AG10803 (cell line): ENCODE results near the gene ITPR2.

Experiments used
- DNase-seq: peaks from one replicate; pipeline ENCODE4 v3.0.0; 2010; ENCODE audit warnings: low read depth
- H3K4me3 ChIP-seq: 2 replicates; pipeline ENCODE4 v1.5.1; 2011; ENCODE audit warnings: mild to moderate bottlenecking, low read length, control low read depth
- TF ChIP-seq, protein P1 (sequence below): conservative IDR thresholded peaks from 2 replicates; pipeline ENCODE4 v1.5.1; 2011; ENCODE audit warnings: mild to moderate bottlenecking, low read length, control low read depth, inconsistent platforms

The ITPR2 gene

DNA sequence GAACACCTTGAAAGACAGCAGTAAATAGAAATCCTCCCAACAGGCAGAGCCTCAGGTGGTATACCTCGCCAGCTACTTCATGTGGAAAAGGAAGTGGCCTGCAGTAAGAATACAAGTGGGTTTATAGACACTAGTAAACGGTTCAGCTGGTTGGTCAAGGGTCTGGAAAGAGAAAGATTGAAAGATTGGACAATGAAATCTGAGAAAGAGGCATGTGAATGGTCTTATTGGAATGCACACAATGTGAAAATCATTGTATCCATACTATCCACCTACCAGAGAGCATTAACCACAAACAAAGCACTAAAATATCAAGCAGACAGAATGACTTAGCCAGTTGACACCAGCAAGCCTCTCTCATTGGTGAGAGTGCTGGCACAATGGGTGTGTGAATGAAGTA, 539.4 kb downstream of the ITPR2 start:
- TF ChIP-seq, protein P1, sequence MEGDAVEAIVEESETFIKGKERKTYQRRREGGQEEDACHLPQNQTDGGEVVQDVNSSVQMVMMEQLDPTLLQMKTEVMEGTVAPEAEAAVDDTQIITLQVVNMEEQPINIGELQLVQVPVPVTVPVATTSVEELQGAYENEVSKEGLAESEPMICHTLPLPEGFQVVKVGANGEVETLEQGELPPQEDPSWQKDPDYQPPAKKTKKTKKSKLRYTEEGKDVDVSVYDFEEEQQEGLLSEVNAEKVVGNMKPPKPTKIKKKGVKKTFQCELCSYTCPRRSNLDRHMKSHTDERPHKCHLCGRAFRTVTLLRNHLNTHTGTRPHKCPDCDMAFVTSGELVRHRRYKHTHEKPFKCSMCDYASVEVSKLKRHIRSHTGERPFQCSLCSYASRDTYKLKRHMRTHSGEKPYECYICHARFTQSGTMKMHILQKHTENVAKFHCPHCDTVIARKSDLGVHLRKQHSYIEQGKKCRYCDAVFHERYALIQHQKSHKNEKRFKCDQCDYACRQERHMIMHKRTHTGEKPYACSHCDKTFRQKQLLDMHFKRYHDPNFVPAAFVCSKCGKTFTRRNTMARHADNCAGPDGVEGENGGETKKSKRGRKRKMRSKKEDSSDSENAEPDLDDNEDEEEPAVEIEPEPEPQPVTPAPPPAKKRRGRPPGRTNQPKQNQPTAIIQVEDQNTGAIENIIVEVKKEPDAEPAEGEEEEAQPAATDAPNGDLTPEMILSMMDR, result no peak
- DNase-seq, result no peak
- no peak overlapping the region for H3K4me3 ChIP-seq

DNA sequence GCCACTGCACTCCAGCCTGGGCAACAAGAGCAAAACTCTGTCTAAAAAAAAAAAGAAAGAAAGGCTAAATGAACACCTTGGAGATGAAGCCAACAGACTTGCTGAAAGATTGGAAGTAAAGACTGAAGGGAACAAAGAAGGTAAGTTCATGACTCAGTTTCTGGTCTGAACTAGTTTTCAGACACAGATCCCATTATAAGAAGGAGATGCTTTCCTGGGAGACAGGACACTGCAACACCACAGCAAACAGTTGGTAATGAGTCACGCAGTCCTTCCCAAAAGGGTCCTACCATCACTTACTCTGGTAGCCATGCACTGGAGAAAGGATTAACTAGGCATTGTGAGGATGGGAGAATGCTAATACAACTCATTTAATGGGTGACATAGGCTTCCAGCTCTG, 540.4 kb downstream of the ITPR2 start:
- TF ChIP-seq, protein P1, result no peak
- no peak for DNase-seq

DNA sequence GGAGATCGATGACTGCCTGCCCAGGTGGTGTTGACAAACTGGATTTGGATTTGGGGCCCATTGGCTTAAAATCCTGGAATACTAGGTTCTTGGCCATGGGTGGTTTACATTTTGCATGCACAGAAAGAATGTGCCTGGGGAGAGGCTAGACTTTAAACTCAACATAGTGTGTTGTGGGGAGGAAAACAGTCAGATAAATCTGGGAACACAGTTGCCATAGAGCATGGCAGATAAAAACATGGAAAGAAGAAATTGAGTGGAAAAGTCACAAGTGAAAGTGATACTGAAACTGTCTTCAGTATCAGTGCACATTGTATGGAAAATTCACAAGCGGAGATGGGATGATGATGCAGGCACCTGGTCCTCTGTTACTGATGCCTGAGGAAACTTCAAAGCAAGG, 542.4 kb downstream of the ITPR2 start:
- TF ChIP-seq, protein P1, result no peak
- DNase-seq, result no peak
- no peak overlapping the region for H3K4me3 ChIP-seq

More for the DNA sequence above, 540.4 kb downstream of the ITPR2 start:
- no peak overlapping the region for H3K4me3 ChIP-seq

DNA sequence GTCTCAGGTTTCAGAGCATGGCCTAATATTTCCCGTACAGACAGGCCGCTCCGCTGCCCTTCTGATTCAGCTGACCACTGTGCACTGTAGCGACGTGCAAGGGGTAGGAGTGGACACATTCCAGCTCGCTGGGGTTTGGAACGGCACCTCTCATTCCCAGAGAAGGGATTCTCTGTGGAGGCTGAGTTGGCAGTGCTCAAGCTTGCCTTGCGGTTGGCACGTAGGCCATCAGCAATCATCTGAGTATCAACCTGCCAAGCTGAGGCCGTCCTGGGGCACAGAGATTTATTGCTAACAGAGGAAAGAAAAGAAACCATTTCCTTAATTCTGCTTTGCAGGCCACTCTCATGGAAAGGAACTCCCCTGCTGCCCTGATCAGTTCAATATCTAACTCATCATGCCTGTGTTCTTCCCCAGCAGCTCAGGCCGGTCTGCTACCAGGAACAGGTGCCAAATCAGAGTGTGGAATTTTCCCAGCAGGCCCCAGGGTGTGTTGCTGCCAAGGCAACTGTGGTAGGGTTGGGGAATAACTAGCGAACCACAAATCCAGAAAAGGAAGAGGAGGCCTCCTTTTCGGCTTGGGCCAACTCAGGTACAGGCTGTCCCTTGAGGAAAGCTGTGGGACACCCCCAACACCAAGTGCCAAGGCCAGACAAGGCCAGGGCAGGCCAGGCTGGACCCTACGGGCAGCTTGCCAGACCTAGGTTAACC, 545.2 kb downstream of the ITPR2 start:
- TF ChIP-seq, protein P1, result no peak
- DNase-seq, result peak; percentile 76
- H3K4me3 ChIP-seq, result no peak overlapping the region
